Liver (tissue), 9 donors: ENCODE measurements around the gene SLC16A8. TPM values are rescaled to one million over a fixed set of nuclear protein-coding genes. Genes with fewer than 3 reads are reported as not detected.

Experiments used
- DNase-seq: peaks from one replicate; pipeline ENCODE4 v3.0.0-alpha.2; 2017; ENCODE audit warnings: low spot score
- H3K27ac ChIP-seq, 2 donors: one replicate each; pipeline ENCODE4 v1.7.0; 2013; ENCODE audit warnings: inconsistent platforms in 2 of 2, low read length in 2 of 2, control low read depth in 1 of 2, low read depth in 1 of 2, mild to moderate bottlenecking in 1 of 2
- H3K27me3 ChIP-seq, 4 donors: one replicate each; pipeline versions ENCODE4 v1.6.1 to v1.7.0; 2013; ENCODE audit warnings: low read length in 3 of 4, inconsistent platforms in 1 of 4, mild to moderate bottlenecking in 1 of 4, moderate library complexity in 1 of 4; ENCODE audit not compliant: control insufficient read depth in 4 of 4, insufficient read depth in 4 of 4
- H3K36me3 ChIP-seq, 4 donors: one replicate each; pipeline versions ENCODE4 v1.6.1 to v1.7.0; 2013; ENCODE audit warnings: low read length in 3 of 4, mild to moderate bottlenecking in 3 of 4, low read depth in 1 of 4, moderate library complexity in 1 of 4; ENCODE audit not compliant: control insufficient read depth in 4 of 4, insufficient read depth in 3 of 4
- H3K4me1 ChIP-seq, 4 donors: one replicate each; pipeline versions ENCODE4 v1.6.1 to v1.7.0; 2013; ENCODE audit warnings: low read length in 3 of 4, mild to moderate bottlenecking in 3 of 4, moderate library complexity in 1 of 4; ENCODE audit not compliant: control insufficient read depth in 4 of 4, insufficient read depth in 4 of 4
- H3K4me3 ChIP-seq, 3 donors: one replicate each; pipeline versions ENCODE4 v1.6.1 to v1.7.0; 2013; ENCODE audit warnings: low read length in 3 of 3, control low read depth in 1 of 3, low read depth in 1 of 3, mild to moderate bottlenecking in 1 of 3
- H3K9ac ChIP-seq, 2 donors: one replicate each; pipeline ENCODE4 v1.7.0; 2013; ENCODE audit warnings: low read length in 2 of 2, mild to moderate bottlenecking in 2 of 2, moderate library complexity in 2 of 2, control low read depth in 1 of 2, low read depth in 1 of 2
- H3K9me3 ChIP-seq, 4 donors: one replicate each; pipeline versions ENCODE4 v1.6.1 to v1.7.0; 2013; ENCODE audit warnings: low read length in 3 of 4; ENCODE audit not compliant: control insufficient read depth in 4 of 4
- EGR1 ChIP-seq, 2 donors: IDR thresholded peaks; 2 replicates each; pipeline ENCODE4 v1.6.1; 2016 to 2018; ENCODE audit warnings: antibody characterized with exemption in 2 of 2, low read depth in 2 of 2
- FOXA1 ChIP-seq: IDR thresholded peaks from 2 replicates; pipeline ENCODE4 v1.6.1; 2016; ENCODE audit warnings: antibody characterized with exemption
- HNF4A ChIP-seq, 2 donors: conservative IDR thresholded peaks; 2 replicates each; pipeline ENCODE4 v1.6.1; 2016; ENCODE audit warnings: antibody characterized with exemption in 2 of 2, mild to moderate bottlenecking in 2 of 2
- HNF4G ChIP-seq: IDR thresholded peaks from 2 replicates; pipeline ENCODE4 v1.6.1; 2016; ENCODE audit warnings: antibody characterized with exemption
- JUND ChIP-seq, 2 donors: IDR thresholded peaks; 2 replicates each; pipeline ENCODE4 v1.6.1; 2016; ENCODE audit warnings: antibody characterized with exemption in 2 of 2
- NR2F2 ChIP-seq: IDR thresholded peaks from 2 replicates; pipeline ENCODE4 v1.6.1; 2016; ENCODE audit warnings: antibody characterized with exemption
- RAD21 ChIP-seq, 2 donors: IDR thresholded peaks; 2 replicates each; pipeline ENCODE4 v1.6.1; 2016; ENCODE audit warnings: antibody characterized with exemption in 2 of 2, mild to moderate bottlenecking in 2 of 2
- RXRA ChIP-seq, 2 donors: IDR thresholded peaks; 2 replicates each; pipeline ENCODE4 v1.6.1; 2017 to 2018; ENCODE audit warnings: antibody characterized with exemption in 2 of 2, mild to moderate bottlenecking in 1 of 2
- TAF1 ChIP-seq: conservative IDR thresholded peaks from 2 replicates; pipeline ENCODE4 v1.6.1; 2016; ENCODE audit warnings: antibody characterized with exemption, mild to moderate bottlenecking
- YY1 ChIP-seq: IDR thresholded peaks from 2 replicates; pipeline ENCODE4 v1.6.1; 2016; ENCODE audit warnings: antibody characterized with exemption, mild to moderate bottlenecking
- WGBS: extraction: QIAGEN DNeasy Blood & Tissue Kit; methylation state at CpG from one replicate; pipeline ENCODE4 v1.1.7; 2013; 5-methylcytosine and 5-hydroxymethylcytosine counted together
- polyA plus RNA-seq, 2 donors: library from polyadenylated mRNA; stranded (reverse) in 1 of 2; unstranded in 1 of 2; fragments of 200-250 nt in 1 of 2; fragments of >200 nt in 1 of 2; fragmentation: Nextera tagmentation in 1 of 2; extraction: Ambion mirVana in 1 of 2; gene quantifications; one replicate each; pipeline versions ENCODE4 v1.2.1 to v1.2.3, GENCODE V29; 2013 to 2015
- total RNA-seq, 2 donors: library from RNA; depleted of rRNA; stranded (reverse); fragments of >200 nt; gene quantifications; one replicate each; pipeline ENCODE4 v1.2.3, GENCODE V29; 2014
- TF ChIP-seq, protein P1 (sequence below): IDR thresholded peaks from 2 replicates; pipeline ENCODE4 v1.6.1; 2016; ENCODE audit warnings: antibody characterized with exemption
- TF ChIP-seq, protein P2 (sequence below): IDR thresholded peaks from 2 replicates; pipeline ENCODE4 v1.6.1; 2016; ENCODE audit warnings: antibody characterized with exemption
- TF ChIP-seq, protein P3 (sequence below): fragments of 150-350 bp; IDR thresholded peaks from 2 replicates; pipeline ENCODE4 v1.5.1; 2017; ENCODE audit warnings: improper control_type of control experiment, low read depth, low read length; ENCODE audit not compliant: missing input control
- TF ChIP-seq, protein P4 (sequence below): IDR thresholded peaks from 2 replicates; pipeline ENCODE4 v1.6.1; 2016; ENCODE audit warnings: antibody characterized with exemption, mild to moderate bottlenecking
- TF ChIP-seq, protein P5 (sequence below): IDR thresholded peaks from 2 replicates; pipeline ENCODE4 v1.6.1; 2016; ENCODE audit warnings: antibody characterized with exemption
- donor health status: healthy.
- donor health status: healthy.
- donor health status: healthy.
- donor health status: healthy.
- donor health status: healthy.

SLC16A8 gene
- total and polyA plus RNA-seq, 4 donors = 0.10 TPM; not detected in 3

DNA sequence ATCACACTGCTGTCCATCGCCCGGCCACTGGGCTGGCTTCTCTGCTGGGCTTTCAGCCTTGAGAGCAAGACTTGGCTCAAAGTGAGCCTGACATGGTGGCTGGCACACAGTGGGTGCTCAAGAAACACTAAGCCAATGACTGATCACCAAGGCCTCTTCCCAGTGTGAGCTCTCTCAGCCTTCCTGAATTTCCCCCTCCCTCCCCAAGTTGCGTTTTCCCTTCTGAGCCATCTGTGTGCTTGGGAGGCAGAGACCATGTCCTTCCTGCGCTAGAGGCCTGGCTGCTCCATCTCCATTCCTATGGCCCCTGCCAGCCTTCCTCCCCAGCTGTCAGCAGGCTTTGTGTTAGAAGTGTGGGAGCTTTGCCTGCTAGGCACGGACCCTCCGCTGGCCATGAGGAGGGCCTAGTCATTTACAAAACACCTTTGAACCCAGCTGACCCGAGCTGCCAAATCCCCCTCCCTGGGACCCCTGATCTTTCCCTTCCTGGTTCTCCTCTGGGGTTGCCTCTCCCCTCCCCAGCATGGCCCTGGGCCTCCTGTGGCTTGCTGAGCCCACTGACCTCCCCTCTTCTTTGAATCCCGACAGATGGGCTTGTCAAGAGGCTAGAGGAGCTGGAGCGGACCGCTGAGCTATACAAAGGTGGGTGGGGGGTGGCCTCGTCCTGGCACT is 13.6 kb downstream of the SLC16A8 start:
- WGBS = 95% methylated on average over 11 of the region's 11 CpGs
- Histone ChIP-seq H3K4me3 (no peak overlapping the region), H3K27me3 (no peaks in the 10 kb centered on the region), H3K4me1 (peaks cover 0 to 7% (median 4%) of the 10 kb centered on the region in 4 donors), H3K27ac (no peak overlapping the region), H3K9ac (no peak overlapping the region), H3K36me3 (peaks cover 8 to 50% (median 31%) of the 10 kb centered on the region in 4 donors), H3K9me3 (no peaks in the 10 kb centered on the region)
- DNase-seq = no peak
- TF ChIP-seq EGR1 (IDR thresholded peaks at IDR 0.05; ENCODE audit: low read depth in 2 of 2) (no peak), FOXA1 (no peak), HNF4A (conservative IDR thresholded peaks at IDR 0.05) (no peak)

DNA sequence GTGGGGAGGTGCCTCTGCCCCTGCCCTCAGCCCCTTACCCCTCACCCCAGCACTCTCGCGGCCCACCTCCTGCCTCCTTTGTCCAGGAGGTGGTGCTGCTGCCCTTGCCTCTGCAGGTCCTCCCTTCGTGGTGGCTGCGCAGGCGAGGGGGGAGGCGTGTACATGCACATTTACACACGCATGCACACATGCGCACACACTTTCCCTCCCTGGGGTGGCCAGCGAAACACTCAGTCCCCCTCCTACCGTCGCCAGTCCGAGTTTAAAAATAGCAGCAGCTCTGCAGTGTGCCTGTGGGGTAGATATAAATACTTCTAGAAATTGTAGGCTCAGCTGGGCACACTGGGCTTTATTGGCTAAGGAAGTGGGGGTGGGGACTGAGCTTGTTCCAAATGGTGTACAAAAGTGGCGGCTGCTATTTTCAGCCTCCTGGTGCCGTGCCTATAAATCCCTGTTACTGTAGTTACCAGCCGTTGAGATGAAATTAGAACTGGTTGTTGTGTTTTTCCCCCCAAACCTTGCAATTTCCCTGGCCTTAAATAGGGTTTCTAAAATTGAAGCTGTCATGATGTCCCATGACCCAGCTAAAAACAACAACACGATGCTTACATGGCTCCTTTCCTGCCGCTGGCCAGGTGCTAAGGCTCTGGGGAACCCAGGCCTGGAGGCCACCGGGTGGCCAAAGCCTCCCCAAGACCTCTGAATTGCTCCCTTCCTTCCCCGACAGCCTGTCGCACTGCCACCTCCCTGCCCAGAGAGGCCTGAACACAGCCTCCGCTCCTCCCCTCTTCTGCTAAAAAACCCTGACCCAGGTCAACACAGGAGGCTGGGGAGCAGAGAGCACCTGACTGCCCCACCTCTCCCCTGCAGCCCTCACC is 14.4 kb downstream of the SLC16A8 start:
- Histone ChIP-seq H3K36me3 (peaks cover 8 to 58% (median 34%) of the 10 kb centered on the region in 4 donors), H3K4me1 (peaks cover 0 to under 1% (median 0%) of the 10 kb centered on the region in 4 donors), H3K9me3 (no peaks in the 10 kb centered on the region), H3K9ac (no peak overlapping the region), H3K27ac (no peak overlapping the region), H3K27me3 (no peaks in the 10 kb centered on the region), H3K4me3 (no peak overlapping the region)
- 82% methylated on average over 21 of the region's 21 CpGs for WGBS
- DNase-seq = no peak
- TF ChIP-seq TAF1 = no peak
- TF ChIP-seq RXRA (IDR thresholded peaks at IDR 0.05) = no peak
- TF ChIP-seq, protein P1, sequence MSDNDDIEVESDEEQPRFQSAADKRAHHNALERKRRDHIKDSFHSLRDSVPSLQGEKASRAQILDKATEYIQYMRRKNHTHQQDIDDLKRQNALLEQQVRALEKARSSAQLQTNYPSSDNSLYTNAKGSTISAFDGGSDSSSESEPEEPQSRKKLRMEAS = no peak
- TF ChIP-seq, protein P2, sequence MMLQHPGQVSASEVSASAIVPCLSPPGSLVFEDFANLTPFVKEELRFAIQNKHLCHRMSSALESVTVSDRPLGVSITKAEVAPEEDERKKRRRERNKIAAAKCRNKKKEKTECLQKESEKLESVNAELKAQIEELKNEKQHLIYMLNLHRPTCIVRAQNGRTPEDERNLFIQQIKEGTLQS = no peak
- TF ChIP-seq, protein P3, sequence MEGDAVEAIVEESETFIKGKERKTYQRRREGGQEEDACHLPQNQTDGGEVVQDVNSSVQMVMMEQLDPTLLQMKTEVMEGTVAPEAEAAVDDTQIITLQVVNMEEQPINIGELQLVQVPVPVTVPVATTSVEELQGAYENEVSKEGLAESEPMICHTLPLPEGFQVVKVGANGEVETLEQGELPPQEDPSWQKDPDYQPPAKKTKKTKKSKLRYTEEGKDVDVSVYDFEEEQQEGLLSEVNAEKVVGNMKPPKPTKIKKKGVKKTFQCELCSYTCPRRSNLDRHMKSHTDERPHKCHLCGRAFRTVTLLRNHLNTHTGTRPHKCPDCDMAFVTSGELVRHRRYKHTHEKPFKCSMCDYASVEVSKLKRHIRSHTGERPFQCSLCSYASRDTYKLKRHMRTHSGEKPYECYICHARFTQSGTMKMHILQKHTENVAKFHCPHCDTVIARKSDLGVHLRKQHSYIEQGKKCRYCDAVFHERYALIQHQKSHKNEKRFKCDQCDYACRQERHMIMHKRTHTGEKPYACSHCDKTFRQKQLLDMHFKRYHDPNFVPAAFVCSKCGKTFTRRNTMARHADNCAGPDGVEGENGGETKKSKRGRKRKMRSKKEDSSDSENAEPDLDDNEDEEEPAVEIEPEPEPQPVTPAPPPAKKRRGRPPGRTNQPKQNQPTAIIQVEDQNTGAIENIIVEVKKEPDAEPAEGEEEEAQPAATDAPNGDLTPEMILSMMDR = peak; percentile 21
- TF ChIP-seq, protein P4, sequence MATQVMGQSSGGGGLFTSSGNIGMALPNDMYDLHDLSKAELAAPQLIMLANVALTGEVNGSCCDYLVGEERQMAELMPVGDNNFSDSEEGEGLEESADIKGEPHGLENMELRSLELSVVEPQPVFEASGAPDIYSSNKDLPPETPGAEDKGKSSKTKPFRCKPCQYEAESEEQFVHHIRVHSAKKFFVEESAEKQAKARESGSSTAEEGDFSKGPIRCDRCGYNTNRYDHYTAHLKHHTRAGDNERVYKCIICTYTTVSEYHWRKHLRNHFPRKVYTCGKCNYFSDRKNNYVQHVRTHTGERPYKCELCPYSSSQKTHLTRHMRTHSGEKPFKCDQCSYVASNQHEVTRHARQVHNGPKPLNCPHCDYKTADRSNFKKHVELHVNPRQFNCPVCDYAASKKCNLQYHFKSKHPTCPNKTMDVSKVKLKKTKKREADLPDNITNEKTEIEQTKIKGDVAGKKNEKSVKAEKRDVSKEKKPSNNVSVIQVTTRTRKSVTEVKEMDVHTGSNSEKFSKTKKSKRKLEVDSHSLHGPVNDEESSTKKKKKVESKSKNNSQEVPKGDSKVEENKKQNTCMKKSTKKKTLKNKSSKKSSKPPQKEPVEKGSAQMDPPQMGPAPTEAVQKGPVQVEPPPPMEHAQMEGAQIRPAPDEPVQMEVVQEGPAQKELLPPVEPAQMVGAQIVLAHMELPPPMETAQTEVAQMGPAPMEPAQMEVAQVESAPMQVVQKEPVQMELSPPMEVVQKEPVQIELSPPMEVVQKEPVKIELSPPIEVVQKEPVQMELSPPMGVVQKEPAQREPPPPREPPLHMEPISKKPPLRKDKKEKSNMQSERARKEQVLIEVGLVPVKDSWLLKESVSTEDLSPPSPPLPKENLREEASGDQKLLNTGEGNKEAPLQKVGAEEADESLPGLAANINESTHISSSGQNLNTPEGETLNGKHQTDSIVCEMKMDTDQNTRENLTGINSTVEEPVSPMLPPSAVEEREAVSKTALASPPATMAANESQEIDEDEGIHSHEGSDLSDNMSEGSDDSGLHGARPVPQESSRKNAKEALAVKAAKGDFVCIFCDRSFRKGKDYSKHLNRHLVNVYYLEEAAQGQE = no peak
- TF ChIP-seq, protein P5, sequence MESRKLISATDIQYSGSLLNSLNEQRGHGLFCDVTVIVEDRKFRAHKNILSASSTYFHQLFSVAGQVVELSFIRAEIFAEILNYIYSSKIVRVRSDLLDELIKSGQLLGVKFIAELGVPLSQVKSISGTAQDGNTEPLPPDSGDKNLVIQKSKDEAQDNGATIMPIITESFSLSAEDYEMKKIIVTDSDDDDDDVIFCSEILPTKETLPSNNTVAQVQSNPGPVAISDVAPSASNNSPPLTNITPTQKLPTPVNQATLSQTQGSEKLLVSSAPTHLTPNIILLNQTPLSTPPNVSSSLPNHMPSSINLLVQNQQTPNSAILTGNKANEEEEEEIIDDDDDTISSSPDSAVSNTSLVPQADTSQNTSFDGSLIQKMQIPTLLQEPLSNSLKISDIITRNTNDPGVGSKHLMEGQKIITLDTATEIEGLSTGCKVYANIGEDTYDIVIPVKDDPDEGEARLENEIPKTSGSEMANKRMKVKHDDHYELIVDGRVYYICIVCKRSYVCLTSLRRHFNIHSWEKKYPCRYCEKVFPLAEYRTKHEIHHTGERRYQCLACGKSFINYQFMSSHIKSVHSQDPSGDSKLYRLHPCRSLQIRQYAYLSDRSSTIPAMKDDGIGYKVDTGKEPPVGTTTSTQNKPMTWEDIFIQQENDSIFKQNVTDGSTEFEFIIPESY = no peak
- TF ChIP-seq HNF4A (conservative IDR thresholded peaks at IDR 0.05) = no peak
- no peak for TF ChIP-seq HNF4G
- TF ChIP-seq JUND (IDR thresholded peaks at IDR 0.05) = no peak
- TF ChIP-seq EGR1 (IDR thresholded peaks at IDR 0.05; ENCODE audit: low read depth in 2 of 2) = no peak
- TF ChIP-seq RAD21 (IDR thresholded peaks at IDR 0.05) = peak; percentile 61 to 68
- no peak for TF ChIP-seq FOXA1
- no peak for TF ChIP-seq YY1
- no peak for TF ChIP-seq NR2F2
